Glomerular visceral epithelial cell (primary cell): ENCODE measurements around the gene CCDC66.
"Not testable (repeated sequence)": the region's sequence is repeated elsewhere in the genome, so short reads cannot be mapped to it uniquely, and the experiment has no call there.

Experiments used
- DNase-seq: peaks from one replicate; pipeline ENCODE4 v3.0.0-alpha.2; 2016; ENCODE audit errors: extremely low spot score

CCDC66 gene

DNA sequence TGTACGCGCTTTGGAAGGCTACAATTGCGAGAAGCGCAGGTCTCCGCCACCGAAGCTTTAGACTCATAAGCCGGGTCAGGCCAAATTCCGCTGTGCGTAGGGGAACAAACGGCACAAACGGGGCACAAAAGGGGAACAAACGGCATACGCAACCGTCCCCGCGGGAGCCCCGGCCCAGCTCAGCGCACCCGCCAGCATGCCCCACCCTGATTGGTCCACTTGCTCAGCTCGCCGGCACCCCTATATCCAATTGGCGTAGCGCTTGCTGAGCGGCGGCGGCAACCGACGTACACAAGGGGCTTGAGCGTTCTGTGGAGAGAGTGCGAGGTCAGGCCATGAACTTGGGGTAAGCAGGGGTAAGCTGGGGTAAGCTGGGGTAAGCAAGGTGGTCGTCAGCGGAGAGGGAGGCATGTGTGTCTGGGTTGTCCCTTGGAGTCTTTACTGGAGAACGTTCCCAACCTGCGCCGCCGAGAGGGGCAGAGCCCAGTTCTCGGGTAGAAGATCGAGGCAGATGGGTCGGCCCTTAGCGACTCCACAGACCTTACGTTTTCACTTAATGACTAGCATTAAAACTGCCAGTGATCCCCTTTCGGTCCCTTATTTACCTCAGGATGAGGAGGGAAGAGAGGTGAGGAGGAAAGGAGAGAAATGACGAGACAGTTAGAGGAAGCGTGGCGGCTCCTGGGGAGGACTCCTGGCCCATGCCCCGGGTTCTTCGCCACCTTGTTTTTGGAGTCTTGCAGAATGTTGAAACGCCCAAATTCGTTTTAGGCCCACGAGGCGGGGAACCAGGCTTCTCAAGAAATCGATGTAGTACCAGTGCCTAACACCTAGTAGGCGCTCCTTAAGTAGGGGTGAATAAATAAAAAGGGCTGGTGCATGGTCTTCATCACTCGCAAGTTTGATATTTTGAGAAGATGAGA lies at the start of gene CCDC66:
TSS of gene CCDC66 (plus strand) at position 268 of the 923 bp plus-strand sequence. CDS start at position 336, 68 bp downstream.
- DNase-seq = peak; percentile 91

- DNase-seq = no peak
Observed at GRCh38 chr3:56519641-56520040, 37.3 kb upstream of the CCDC66 start.

- no peak for DNase-seq
Observed at GRCh38 chr3:56522374-56522773, 34.6 kb upstream of the CCDC66 start.

DNA sequence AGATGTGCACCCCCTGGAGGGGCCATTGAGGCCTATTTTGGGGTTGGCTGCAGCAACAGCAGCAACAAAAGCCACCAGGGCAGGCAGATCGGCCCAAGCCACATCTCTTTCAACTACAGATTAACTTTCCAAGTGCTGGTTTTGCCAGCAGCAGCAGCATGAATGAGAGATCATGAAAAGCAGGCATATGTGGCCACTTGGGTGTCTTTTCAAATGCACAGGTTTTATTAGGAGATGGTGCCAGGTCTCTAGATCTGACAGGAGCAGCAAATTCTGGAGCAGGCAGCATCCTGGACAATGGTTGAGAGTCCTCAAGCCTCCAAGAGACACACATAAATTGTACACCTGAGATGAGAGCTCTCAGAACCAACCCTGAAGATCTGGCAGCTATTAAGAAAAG lies 31.7 kb upstream of the CCDC66 start:
- DNase-seq = no peak

GRCh38 chr3:56536735-56537134 lies 20.2 kb upstream of the CCDC66 start:
- no peak for DNase-seq

GRCh38 chr3:56547486-56547885 lies 9.5 kb upstream of the CCDC66 start:
- DNase-seq = no peak

DNA sequence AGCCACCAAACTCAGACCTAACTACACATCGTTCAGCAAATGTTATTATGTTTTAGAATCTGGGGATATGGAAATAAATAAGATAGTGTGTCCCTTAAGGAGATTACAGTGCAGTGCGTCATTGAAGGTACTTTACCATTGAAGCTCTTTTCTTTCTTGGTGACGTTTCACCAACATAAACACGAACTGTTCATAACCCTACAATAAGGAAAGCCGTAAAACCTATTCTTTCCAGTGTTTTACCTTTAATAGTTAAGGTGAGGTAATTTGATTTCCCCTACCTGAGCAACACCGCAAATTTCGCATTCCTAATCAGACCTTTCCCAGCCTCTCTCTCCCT lies 826 bp downstream of the CCDC66 start:
- DNase-seq = no peak

GRCh38 chr3:56573501-56573900 lies 16.5 kb downstream of the CCDC66 start:
- DNase-seq = no peak

- DNase-seq = not testable (repeated sequence)
Observed at GRCh38 chr3:56581941-56582340, 25.0 kb downstream of the CCDC66 start.

DNA sequence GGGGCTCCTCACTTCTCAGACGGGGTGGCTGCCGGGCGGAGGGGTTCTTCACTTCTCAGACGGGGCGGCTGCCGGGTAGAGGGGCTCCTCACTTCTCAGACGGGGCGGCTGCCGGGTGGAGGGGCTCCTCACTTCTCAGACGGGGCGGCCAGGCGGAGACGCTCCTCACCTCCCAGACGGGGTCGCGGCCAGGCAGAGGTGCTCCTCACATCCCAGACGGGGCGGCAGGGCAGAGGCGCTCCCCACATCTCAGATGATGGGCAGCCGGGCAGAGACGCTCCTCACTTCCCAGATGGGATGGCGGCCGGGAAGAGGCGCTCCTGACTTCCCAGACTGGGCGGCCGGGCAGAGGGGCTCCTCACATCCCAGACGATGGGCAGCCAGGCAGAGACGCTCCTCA lies 27.3 kb downstream of the CCDC66 start:
- not testable (repeated sequence) for DNase-seq

DNA sequence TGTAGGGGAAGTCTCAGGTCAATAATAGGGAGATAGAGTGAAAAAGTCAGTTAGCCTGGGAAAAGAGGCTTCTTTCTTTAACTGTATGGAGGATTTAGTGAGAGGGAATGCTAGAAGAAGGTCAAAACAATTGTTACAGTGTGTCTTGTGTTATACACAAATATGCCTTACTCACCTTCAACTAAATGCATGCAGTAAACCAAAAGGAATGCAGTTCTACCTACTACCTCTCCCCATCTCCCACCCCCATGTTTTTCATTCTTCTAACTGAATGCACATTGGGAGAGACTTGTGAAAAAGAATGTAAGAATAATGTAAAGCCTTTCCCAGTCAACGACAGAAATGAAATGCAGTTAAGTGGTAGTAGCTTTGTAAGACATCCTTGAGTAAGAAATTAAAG lies 33.8 kb downstream of the CCDC66 start:
- DNase-seq = no peak

DNA sequence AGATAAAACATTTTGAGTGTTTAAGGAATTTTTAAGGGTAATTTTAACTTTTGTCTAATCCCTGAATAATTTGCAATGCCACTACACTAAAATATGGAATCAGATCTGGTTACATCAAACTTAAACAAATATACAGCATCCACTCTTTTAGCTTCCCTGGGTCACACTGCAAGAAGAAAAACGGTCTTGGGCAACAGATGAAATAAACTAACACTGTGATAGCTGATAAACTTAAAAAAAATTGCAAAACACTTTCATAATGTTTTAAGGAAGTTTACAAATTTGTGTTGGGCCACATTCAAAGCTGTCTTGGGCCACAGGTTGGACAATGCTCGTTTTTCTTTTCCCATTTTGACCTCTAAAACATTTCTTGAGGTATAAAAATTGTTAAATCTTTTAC lies 34.3 kb downstream of the CCDC66 start:
- DNase-seq = no peak

DNA sequence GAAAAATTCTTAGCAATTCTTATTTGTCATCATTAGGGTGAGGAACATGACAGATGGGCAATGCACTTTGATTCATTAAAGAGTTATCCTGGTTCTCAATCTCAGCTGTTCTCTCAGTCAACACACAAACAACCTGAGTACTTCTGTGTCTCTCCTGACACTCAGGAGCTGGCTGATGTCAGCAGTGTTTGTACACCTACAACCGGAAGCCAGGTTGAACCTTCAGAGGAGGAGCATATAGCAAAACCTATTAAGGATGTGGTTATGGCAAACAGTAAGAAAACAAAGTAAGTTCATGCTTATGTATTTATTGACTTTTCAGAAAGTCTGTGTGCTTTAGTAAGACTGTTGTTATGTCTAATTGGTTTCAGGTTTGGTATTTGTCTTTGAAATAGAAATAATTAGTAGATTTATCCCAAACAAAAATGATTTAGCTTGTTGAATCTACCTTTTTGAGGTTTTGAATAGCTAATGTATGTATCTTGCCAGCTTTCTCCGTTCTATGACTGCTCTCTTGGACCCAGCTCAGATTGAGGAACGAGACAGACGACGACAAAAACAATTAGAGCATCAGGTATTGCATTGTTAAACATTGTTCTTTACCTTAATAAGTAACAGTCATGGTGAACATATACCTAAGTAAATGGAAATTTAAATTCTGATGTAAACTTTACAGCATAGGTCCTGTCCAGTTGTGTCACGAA lies 36.6 kb downstream of the CCDC66 start:
- DNase-seq = no peak

- no peak for DNase-seq
Observed at GRCh38 chr3:56595975-56596840, 39.2 kb downstream of the CCDC66 start.

GRCh38 chr3:56608479-56608878 lies 51.5 kb downstream of the CCDC66 start:
- not testable (repeated sequence) for DNase-seq

DNA sequence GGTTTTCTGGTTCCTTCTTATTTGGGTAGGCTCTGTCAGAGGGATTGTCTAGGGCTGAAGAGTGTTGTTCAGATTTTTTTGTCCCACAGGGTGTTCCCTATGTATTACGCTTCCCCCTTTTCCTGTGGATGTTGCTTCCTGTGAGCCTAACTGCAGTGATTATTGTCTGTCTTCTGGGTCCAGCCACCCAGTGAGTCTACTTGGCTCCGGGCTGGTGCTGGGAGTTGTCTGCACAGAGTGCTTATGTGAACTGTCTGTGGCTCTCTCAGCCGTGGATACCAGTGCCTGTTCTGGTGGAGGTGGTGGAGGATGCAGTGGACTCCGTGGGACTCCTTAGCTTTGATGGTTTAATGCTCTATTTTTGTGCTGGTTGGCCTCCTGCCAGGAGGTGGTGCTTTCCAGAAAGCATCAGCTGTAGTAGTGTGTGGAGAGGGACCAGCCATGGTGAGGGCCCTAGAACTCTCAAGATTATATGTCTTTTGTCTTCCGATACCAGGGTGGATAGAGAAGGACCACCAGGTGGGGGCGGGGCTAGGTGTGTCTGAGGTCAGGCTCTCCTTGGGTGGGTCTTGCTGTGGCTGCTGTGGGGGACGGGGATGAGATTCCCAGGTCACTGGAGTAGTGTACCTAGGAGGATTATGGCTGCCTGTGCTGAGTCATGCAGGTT lies 53.8 kb downstream of the CCDC66 start:
- no peak for DNase-seq

DNA sequence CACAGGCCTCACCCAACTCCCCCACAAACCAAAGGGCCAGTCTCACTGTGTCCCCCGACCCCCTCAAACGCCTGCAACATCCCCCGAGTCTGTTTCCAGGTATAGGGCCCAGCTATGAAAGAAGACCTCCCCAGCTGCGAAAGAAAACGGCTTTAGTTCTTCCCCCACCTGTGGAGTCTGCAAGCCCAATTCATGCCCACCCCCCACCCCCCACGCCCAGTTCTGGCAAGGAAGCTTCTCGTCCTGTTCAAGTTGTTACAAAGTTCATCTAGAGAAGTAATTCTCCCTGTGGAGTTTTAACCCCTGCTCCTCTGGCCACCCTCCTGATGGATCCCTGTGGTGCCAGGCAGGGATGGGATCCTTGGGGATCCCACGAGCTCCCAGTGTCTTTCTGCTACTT lies 54.4 kb downstream of the CCDC66 start:
- DNase-seq = no peak

DNA sequence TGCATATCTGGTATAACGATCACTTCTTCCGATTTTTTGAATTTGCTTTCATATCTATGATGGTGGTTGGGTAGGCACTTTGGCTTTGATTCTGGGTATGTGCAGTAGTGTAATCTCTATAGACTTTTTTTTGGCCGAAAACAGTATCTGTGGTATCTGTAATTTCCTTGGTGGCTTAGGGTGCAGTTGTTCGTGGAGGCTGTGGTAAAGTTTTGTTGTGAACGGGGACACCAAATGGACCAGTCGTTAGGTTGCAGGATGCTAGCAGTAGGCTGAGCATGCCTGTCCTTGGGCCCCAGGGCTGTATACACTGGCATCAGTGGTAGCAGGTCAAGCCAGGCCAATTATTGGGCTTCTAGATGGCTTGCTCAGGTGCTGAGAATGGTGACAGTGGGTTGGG lies 55.2 kb downstream of the CCDC66 start:
- no peak for DNase-seq

DNA sequence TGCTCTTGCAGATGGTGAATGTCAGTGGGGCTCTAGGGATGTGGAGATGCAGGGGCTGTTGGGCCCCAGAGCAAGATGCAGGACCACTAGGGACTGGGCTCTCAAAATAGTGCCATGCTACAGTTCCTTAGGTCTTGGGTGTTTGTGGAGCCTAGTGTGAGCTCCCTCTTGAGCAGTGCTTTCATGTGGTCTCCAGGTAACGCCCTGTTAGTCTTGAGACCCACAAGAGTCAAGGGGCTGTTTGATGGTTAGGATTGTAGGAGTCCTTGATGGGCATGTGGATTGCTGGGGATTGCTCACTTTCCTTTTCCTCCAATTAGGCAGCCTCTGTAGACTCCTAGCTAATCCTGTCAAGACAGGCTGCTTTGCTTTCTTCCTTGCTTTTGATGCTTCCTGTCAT lies 56.0 kb downstream of the CCDC66 start:
- DNase-seq = no peak

- DNase-seq = no peak
Observed at GRCh38 chr3:56616478-56617006, 59.6 kb downstream of the CCDC66 start.

- DNase-seq = no peak
Observed at GRCh38 chr3:56620371-56620770, 63.4 kb downstream of the CCDC66 start.
